ENCODE measurements around the gene CTCF. TPM values are rescaled to one million over a fixed set of nuclear protein-coding genes. Genes with fewer than 3 reads are reported as not detected.
"Not testable (repeated sequence)": the region's sequence is repeated elsewhere in the genome, so short reads cannot be mapped to it uniquely, and the experiment has no call there.

CTCF gene
- polyA plus RNA-seq, 4 donors = 68.3 to 87.1 (median 81.8) TPM

DNA sequence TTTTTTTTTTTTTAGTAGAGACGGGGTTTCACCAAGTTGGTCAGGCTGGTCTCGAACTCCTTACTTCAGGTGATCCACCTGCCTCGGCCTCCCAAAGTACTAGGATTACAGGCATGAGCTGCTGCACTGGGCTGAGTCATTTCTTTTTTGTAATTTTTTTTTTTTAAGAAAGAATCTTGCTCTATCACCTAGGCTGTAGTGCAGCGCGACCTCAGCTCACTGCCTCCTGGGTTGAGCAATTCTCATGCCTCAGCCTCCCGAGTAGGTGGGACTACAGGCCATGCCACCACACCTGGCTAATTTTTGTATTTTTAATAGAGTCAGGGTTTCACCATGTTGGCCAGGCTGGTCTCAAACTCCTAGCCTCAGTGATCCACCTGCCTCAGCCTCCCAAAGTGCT lies 28.3 kb upstream of the CTCF start:
- not testable (repeated sequence) for DNase-seq (ENCODE audit: low read depth in 4 of 4, low spot score in 3 of 4)

DNA sequence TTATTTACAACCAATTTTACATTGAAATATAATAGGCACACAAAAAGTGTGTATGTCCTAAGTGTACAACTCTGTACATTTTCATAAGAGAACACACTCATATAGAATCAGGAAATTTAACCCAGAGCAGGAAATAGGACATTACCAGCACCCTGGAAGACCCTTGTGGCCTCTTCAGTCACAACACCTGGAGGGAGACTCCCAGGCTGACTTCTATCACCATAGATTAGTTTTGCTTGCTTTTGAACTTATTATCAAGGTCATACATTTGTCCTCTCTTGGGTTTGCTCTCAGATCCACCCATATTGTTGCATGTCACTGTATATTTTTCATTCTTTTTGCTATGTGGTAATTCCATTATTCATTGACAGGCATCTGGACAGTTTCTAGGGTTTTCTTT lies 27.9 kb upstream of the CTCF start:
- no peak for DNase-seq (ENCODE audit: low read depth in 4 of 4, low spot score in 3 of 4)

DNA sequence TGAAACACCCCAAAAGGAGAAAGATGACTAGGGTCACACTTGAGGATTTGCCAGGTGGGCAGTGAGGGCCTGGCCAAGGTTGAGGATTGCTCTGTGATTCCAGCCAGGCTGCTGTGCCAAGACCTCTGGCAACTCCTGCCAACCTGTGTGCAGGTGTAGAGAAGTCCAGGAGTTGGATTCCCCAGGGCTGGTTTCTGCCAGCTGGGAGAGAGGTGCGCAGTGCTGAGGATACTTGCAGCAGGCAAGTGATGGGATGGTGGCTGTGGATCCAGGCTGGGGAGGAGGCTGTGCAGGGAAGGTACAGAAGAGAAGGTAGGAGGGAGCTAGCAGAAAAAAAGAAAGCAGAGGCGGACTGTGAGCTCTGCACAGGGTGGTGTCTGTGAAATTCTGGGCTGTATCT lies 27.1 kb upstream of the CTCF start:
- no peak for DNase-seq (ENCODE audit: low read depth in 4 of 4, low spot score in 3 of 4)

DNA sequence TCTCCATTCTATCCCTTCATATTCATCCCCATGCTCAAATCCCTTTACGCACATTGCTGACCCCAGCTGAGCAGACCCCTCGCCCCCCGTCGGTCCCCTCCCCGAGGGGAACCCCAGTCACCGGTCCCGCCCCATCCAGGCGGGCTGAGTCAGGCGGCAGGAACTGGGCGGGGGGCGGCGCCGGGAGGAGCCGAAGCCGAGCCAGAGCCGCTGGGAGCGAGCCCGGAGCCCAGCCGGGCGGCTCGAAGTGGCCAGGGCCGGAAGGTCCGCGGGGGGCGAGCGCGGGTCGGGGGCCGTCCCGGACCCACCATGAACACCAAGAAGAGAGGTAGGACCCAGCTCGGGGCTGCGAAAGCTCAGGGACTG lies 25.1 kb upstream of the CTCF start:
- DNase-seq (ENCODE audit: low read depth in 4 of 4, low spot score in 3 of 4) = no peak

DNA sequence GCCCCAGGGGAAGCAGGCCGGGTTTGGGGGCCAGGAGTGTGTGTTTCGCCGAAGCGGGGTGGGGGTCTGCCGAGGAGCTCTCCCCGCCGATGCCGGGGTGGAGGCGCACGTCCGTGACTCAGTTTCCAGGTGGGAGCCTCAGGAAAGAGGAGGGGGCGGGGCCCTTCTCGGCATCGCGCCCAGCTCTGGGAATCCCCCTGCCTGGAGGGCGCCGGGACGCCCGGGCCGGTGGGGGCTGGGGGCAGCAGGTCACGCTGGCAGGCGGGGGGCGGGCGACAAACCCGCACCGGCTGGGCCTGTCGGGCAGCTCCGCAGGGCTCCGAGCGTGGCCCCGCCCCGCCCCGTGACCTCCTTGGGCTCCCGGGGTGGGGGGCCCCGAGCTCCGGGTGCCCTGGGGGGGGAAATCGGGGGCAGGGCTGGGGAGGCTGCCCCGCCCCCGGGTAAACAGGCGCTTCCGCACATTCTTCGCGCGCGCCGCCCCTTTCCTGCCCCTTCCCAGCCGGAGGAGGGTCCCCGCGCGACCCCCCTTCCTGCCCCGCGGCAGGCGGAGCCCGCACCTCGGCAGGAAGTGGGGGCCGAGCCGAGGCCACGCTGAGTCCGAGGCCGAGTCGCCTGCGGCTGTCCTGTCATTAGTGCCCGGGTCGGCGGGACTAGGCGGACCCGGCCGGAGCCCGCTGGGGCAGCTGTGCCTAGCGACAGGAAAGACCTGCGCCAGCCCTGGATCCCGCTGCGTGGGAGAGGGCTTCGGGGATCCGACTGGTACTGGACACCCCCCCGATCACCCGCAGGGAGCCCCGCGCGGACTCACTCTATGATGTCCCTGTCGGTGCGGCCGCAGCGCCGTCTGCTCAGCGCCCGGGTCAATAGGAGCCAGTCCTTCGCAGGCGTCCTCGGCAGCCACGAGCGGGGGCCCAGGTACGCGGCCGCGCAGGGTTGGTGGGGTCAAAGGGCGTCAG lies 24.4 kb upstream of the CTCF start:
- DNase-seq (ENCODE audit: low read depth in 4 of 4, low spot score in 3 of 4) = no peak

DNA sequence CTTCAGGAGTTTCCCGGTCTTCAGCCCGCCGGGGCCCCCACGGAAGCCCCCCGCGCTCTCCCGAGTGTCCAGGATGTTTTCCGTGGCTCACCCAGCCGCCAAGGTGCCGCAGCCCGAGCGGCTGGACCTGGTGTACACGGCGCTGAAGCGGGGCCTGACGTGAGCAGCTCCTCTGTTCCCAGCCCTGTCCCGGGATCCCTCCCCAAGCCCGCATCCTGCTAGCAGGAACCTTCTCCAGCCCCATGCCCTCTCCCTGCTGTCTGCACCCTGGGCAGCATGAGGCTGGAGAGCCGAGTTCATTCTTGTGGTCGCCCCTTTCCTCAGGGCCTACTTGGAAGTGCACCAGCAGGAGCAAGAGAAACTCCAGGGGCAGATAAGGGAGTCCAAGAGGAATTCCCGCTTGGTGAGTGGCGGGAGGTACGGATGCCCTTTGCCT lies 23.6 kb upstream of the CTCF start:
- DNase-seq (ENCODE audit: low read depth in 4 of 4, low spot score in 3 of 4) = no peak

DNA sequence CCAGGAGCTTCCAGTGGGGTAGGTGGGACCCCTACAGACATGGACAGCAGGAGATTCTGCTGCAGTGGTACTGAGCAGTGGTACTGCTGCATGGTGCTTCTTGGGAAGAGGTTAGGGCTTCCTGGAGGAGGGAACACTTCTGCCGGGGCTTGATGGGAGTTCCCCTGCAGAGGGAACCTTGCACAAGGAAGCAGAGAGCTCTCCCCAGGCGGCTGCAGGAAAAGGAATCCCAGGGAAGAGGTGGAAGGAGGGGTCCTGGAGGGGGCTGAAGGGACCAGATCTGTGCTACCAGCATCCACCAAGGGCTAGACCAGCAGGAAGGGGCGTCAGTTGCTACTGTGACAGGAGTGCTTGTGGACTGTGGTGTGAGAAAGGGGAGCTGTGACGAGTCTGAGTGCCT lies 23.1 kb upstream of the CTCF start:
- DNase-seq (ENCODE audit: low read depth in 4 of 4, low spot score in 3 of 4) = no peak

DNA sequence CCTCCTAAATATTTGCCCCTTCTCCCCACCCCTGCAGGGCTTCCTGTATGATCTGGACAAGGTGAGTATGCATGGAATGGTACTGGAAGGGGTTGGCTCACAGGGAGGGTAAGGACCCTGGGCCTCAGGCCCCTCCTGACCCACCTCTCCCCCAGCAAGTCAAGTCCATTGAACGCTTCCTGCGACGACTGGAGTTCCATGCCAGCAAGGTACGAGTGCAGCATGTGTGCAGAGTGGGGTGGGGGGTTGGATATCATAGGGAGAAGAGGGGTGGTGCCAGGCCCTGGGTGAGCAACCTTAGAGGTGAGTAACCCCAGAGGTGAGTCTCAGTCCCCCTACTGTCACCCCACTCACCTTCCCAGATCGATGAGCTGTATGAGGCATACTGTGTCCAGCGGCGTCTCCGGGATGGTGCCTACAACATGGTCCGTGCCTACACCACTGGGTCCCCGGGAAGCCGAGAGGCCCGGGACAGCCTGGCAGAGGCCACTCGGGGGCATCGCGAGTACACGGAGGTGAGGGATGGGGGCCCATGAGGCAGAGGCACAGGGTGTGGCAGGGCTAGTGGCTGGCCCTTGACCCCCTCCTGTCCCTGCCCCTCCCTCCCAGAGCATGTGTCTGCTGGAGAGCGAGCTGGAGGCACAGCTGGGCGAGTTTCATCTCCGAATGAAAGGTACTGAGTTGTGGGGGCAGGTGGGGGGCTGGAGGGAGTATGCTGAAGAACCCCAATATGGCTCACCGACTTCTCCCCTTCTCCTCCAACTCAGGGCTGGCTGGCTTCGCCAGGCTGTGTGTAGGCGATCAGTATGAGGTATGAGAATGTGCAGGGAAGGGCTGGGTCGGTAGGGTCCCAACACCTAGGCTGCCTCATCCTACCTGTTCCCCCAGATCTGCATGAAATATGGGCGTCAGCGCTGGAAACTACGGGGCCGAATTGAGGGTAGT lies 22.4 kb upstream of the CTCF start:
- no peak for DNase-seq (ENCODE audit: low read depth in 4 of 4, low spot score in 3 of 4)

DNA sequence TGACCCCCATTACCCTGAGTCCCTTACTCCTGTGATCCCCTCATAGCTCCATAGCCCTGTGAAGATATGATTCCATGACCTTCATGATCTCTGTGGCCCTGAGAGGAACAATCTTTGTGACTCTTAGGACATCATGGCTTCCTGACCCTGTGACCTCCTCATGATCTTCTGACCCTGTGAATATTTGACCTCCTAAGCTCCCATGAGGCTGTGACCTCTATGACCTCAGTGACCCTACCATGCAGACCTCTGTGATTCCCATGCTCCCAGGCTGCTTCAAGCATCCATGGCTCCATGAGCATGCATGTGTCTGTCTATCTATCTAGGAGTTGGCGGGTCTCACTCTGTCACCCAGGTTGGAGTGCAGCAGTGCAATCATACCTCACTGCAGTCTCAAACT lies 21.6 kb upstream of the CTCF start:
- DNase-seq (ENCODE audit: low read depth in 4 of 4, low spot score in 3 of 4) = no peak

DNA sequence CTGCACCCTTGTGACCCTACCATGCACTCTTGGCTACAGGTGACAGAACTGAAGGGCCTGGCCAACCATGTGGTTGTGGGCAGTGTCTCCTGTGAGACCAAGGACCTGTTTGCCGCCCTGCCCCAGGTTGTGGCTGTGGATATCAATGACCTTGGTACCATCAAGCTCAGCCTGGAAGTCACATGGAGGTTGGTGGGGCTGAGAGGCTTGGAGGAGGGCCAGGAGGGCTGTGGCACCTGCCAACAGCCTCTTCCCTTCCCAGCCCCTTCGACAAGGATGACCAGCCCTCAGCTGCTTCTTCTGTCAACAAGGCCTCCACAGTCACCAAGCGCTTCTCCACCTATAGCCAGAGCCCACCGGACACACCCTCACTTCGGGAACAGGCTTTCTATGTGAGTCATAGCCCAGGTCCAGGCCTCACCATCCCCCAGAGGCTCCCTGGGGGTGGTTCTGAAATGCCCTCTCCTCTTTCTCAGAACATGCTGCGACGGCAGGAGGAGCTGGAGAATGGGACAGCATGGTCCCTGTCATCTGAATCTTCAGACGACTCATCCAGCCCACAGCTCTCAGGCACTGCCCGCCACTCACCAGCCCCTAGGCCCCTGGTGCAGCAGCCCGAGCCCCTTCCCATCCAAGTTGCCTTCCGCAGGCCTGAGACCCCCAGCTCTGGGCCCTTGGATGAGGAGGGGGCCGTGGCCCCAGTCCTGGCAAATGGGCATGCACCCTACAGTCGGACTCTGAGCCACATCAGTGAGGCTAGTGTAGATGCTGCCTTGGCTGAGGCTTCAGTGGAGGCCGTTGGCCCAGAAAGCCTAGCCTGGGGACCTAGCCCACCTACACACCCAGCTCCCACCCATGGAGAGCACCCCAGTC lies 20.7 kb upstream of the CTCF start:
- no peak for DNase-seq (ENCODE audit: low read depth in 4 of 4, low spot score in 3 of 4)

DNA sequence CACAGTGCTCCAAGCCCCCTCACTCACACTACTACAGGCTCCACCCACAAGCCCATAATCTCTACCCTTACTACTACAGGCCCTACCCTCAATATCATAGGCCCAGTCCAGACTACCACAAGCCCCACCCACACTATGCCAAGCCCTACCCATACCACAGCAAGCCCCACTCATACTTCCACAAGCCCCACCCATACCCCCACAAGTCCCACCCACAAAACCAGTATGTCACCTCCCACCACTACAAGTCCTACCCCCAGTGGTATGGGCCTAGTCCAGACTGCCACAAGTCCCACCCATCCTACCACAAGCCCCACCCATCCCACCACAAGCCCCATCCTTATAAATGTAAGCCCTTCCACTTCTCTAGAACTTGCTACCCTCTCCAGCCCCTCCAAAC lies 19.9 kb upstream of the CTCF start:
- DNase-seq (ENCODE audit: low read depth in 4 of 4, low spot score in 3 of 4) = no peak

DNA sequence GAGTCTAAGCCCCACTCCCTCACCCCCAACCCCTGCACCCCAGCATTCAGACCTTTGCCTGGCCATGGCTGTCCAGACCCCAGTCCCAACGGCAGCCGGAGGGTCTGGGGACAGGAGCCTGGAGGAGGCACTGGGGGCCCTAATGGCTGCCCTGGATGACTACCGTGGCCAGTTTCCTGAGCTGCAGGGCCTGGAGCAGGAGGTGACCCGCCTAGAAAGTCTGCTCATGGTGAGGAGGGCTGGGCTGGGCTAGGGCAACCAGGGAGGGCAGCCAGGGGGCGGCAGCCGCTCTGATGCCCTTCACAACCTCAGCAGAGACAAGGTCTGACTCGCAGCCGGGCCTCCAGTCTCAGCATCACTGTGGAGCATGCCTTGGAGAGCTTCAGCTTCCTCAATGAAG lies 19.3 kb upstream of the CTCF start:
- no peak for DNase-seq (ENCODE audit: low read depth in 4 of 4, low spot score in 3 of 4)

DNA sequence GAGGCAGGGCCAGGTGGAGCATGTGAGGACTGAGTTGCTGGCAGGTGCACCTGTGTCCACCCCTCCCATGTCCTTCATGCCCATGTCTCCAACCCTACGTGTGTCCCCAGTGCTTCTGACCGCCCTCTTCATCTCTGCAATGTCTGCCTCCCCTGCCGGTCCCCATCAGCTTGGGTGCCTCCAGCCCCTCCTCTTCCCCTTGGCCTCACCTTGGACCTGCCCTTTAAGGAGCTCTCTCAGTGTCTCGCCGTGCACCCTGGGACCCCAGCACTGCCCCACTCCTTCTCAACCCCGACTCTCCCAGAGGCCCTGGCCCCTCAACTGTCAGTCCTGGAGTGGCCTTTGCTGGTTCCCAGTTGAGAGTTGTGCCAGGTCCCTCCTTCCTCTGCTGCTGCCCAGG lies 18.7 kb upstream of the CTCF start:
- no peak for DNase-seq (ENCODE audit: low read depth in 4 of 4, low spot score in 3 of 4)

DNA sequence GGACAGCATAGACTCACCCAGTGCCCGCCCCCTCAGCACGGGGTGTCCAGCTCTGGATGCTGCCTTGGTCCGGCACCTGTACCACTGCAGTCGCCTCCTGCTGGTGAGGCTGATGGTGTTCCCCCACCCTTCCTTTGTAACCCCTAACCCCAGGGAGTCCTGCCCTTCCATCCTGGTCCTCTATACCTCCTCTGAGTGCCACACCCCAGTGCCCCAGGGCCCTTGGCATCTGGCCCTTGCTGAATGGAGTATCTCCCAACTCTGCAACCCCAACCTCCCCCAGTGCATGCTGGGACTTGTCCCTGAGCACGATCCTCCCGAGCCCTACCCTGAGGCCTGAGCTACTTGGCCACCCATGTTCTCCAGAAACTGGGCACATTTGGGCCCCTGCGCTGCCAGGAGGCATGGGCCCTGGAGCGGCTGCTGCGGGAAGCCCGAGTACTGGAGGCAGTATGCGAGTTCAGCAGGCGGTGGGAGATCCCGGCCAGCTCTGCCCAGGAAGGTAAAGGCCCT lies 17.9 kb upstream of the CTCF start:
- no peak for DNase-seq (ENCODE audit: low read depth in 4 of 4, low spot score in 3 of 4)

DNA sequence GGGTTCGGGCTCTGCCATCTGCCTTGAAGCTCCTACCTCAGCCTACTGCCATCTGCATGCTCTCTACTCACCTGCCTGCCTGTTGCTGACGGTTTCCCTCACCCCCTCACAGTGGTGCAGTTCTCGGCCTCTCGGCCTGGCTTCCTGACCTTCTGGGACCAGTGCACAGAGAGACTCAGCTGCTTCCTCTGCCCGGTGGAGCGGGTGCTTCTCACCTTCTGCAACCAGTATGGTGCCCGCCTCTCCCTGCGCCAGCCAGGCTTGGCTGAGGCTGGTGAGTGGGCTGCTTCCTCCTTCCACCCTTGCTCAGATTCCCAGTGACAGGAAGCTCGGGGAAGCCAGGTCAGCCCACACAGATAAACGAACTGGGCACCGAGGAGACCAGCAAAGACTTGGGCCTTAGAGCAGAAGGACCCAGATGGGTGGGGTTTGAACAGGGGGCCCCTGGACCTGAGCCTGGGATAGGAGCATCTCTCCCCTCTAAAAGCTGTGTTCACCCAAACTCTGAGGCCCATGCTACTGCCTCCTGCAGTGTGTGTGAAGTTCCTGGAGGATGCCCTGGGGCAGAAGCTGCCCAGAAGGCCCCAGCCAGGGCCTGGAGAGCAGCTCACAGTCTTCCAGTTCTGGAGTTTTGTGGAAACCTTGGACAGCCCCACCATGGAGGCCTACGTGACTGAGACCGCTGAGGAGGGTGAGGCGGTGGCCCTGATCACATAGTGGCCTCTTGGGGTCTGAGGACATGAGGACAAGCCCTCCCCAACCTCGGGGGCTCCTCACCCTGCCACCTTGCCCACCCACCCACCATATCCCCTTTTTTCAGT lies 17.3 kb upstream of the CTCF start:
- no peak for DNase-seq (ENCODE audit: low read depth in 4 of 4, low spot score in 3 of 4)

DNA sequence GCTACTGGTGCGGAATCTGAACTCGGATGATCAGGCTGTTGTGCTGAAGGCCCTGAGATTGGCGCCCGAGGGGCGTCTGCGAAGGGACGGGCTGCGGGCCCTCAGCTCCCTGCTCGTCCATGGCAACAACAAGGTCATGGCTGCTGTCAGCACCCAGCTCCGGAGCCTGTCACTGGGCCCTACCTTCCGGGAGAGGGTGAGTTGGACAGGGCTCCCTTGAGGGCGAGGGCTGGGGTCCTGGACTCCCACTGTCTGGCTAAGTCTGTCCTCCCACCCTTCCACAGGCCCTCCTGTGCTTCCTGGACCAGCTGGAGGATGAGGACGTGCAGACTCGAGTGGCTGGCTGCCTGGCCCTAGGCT lies 16.7 kb upstream of the CTCF start:
- no peak for DNase-seq (ENCODE audit: low read depth in 4 of 4, low spot score in 3 of 4)

DNA sequence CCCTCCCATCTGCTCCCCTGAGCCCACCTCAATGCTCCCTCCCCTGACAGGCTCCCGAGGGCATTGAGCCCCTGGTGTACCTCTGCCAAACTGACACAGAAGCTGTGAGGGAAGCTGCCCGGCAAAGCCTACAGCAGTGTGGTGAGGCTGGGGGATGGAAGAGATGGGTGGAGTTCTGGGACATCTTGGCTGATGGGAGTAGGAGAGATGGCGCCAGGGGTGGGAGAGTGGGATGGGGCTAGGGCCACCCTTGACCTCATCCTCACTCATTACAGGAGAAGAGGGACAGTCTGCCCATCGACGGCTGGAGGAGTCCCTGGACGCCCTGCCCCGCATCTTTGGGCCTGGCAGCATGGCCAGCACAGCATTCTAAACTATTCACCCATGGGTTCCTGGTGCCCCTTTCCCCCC lies 16.2 kb upstream of the CTCF start:
- no peak for DNase-seq (ENCODE audit: low read depth in 4 of 4, low spot score in 3 of 4)

DNA sequence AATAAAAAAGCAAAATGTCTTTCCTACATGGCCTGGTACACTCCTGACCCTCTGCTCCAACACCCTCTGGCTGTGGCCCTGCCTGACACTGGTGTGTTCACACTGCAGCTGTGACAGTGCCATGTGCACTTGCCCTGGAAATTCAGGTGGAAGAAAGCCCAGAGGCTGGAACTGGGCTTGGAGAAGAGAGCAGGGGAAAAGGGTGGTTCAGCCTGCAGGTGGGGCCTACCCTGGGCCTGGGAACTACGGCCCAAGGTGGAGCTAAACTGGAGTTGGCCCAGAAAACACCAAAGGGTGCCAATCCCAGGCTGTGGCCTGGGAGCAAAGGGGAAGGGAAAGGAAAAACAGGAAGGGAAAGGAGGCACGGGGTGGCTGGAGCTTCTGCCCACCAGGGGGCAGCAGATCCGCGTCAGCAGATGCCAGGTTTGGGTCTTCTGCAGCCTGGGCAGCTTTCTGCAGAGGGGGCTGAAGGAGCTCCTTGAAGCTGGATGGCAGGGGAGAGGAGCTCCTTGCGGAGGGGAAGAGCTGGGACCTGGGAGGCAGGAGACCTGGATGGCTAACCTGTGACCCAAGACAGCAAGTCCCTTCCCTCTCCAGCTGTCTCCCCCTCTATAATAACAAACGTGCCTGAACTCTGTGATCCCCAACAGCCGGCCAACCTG lies 15.4 kb upstream of the CTCF start:
- peak in 1 of 4 donors; percentile 37 for DNase-seq (ENCODE audit: low read depth in 4 of 4, low spot score in 3 of 4)
